Memory B cell (primary cell): ENCODE measurements around the gene PRAMEF10.
"Not testable (repeated sequence)": the region's sequence is repeated elsewhere in the genome, so short reads cannot be mapped to it uniquely, and the experiment has no call there.

Source experiments
- ATAC-seq: fragments of 150-1000 bp; cut with Tn5 transposase; 2 replicates; pipeline ENCODE4 v1.10.0; 2021; ENCODE audit warnings: low read depth, mild to moderate bottlenecking, moderate library complexity
- DNase-seq, 2 donors: peaks; one replicate each; pipeline ENCODE4 v3.0.0; 2022; ENCODE audit warnings: low spot score in 2 of 2
- H3K27ac Mint-ChIP-seq: one replicate; pipeline ENCODE4 v1.8.0; 2022; ENCODE audit warnings: mild to moderate bottlenecking, moderate library complexity, mixed read lengths
- H3K27me3 Mint-ChIP-seq: one replicate; pipeline ENCODE4 v1.8.0; 2022; ENCODE audit warnings: mixed read lengths
- H3K36me3 Mint-ChIP-seq: one replicate; pipeline ENCODE4 v1.8.0; 2022; ENCODE audit warnings: mild to moderate bottlenecking, mixed read lengths
- H3K4me1 Mint-ChIP-seq: one replicate; pipeline ENCODE4 v1.8.0; 2022; ENCODE audit warnings: mixed read lengths
- H3K4me3 Mint-ChIP-seq: one replicate; pipeline ENCODE4 v1.8.0; 2022; ENCODE audit warnings: mild to moderate bottlenecking, moderate library complexity, mixed read lengths
- H3K9me3 Mint-ChIP-seq: one replicate; pipeline ENCODE4 v1.8.0; 2022; ENCODE audit warnings: mixed read lengths

Gene PRAMEF10

GRCh38 chr1:12898170-12898569, at the start of gene PRAMEF10:
TSS of gene PRAMEF10 (minus strand) at chr1:12898270. CDS start at chr1:12895847, 2,423 bp downstream.
- H3K9me3 Mint-ChIP-seq, H3K36me3 Mint-ChIP-seq, ATAC-seq, H3K4me1 Mint-ChIP-seq, DNase-seq, H3K27me3 Mint-ChIP-seq, H3K27ac Mint-ChIP-seq, H3K4me3 Mint-ChIP-seq: not testable (repeated sequence)

- H3K4me1 Mint-ChIP-seq, H3K36me3 Mint-ChIP-seq, ATAC-seq, H3K4me3 Mint-ChIP-seq, H3K9me3 Mint-ChIP-seq, H3K27me3 Mint-ChIP-seq, DNase-seq, H3K27ac Mint-ChIP-seq: not testable (repeated sequence)
Measured at GRCh38 chr1:12947480-12947879, 49.4 kb upstream of the PRAMEF10 start, which contains the start of gene PRAMEF6. TSS of gene PRAMEF6 (minus strand) at chr1:12947580. CDS start at chr1:12942518, 5,062 bp downstream.

GRCh38 chr1:12924368-12924767, 26.3 kb upstream of the PRAMEF10 start:
- H3K4me1 Mint-ChIP-seq, H3K4me3 Mint-ChIP-seq, H3K27me3 Mint-ChIP-seq, DNase-seq, H3K9me3 Mint-ChIP-seq, ATAC-seq, H3K27ac Mint-ChIP-seq, H3K36me3 Mint-ChIP-seq: not testable (repeated sequence)

- H3K27ac Mint-ChIP-seq, H3K36me3 Mint-ChIP-seq, H3K4me3 Mint-ChIP-seq: not testable (repeated sequence)
Measured at GRCh38 chr1:12921749-12922148, 23.7 kb upstream of the PRAMEF10 start.

GRCh38 chr1:12916310-12916709, 18.2 kb upstream of the PRAMEF10 start, which contains the start of gene PRAMEF7:
TSS of gene PRAMEF7 (plus strand) at chr1:12916610. CDS start at chr1:12917693, 1,083 bp downstream.
- H3K9me3 Mint-ChIP-seq, H3K4me3 Mint-ChIP-seq, DNase-seq, ATAC-seq, H3K36me3 Mint-ChIP-seq, H3K27ac Mint-ChIP-seq, H3K27me3 Mint-ChIP-seq, H3K4me1 Mint-ChIP-seq: not testable (repeated sequence)

More at GRCh38 chr1:12921749-12922148, 23.7 kb upstream of the PRAMEF10 start:
- ATAC-seq, DNase-seq, H3K4me1 Mint-ChIP-seq, H3K9me3 Mint-ChIP-seq, H3K27me3 Mint-ChIP-seq: not testable (repeated sequence)

GRCh38 chr1:12903793-12904572, 5.9 kb upstream of the PRAMEF10 start:
- not testable (repeated sequence) for ATAC-seq, H3K9me3 Mint-ChIP-seq, H3K4me1 Mint-ChIP-seq, H3K36me3 Mint-ChIP-seq, H3K4me3 Mint-ChIP-seq, H3K27ac Mint-ChIP-seq, H3K27me3 Mint-ChIP-seq, DNase-seq

GRCh38 chr1:12899186-12899585, 1.1 kb upstream of the PRAMEF10 start:
- H3K4me3 Mint-ChIP-seq, ATAC-seq, DNase-seq, H3K27me3 Mint-ChIP-seq, H3K27ac Mint-ChIP-seq, H3K36me3 Mint-ChIP-seq, H3K4me1 Mint-ChIP-seq, H3K9me3 Mint-ChIP-seq: not testable (repeated sequence)

GRCh38 chr1:12886101-12886500, 12.0 kb downstream of the PRAMEF10 start, which contains the start of gene PRAMEF4:
TSS of gene PRAMEF4 (minus strand) at chr1:12886201. CDS start at chr1:12883394, 2,807 bp downstream.
- not testable (repeated sequence) for H3K36me3 Mint-ChIP-seq, H3K27me3 Mint-ChIP-seq, H3K4me3 Mint-ChIP-seq, H3K27ac Mint-ChIP-seq, ATAC-seq, H3K9me3 Mint-ChIP-seq, DNase-seq, H3K4me1 Mint-ChIP-seq

- not testable (repeated sequence) for H3K27me3 Mint-ChIP-seq, H3K4me1 Mint-ChIP-seq, H3K27ac Mint-ChIP-seq, H3K4me3 Mint-ChIP-seq, ATAC-seq, DNase-seq, H3K9me3 Mint-ChIP-seq, H3K36me3 Mint-ChIP-seq
Measured at GRCh38 chr1:12878453-12878852, 19.6 kb downstream of the PRAMEF10 start.

GRCh38 chr1:12863131-12863880, 34.8 kb downstream of the PRAMEF10 start:
- not testable (repeated sequence) for H3K36me3 Mint-ChIP-seq, H3K9me3 Mint-ChIP-seq, ATAC-seq, H3K27ac Mint-ChIP-seq, H3K4me3 Mint-ChIP-seq, H3K27me3 Mint-ChIP-seq, DNase-seq, H3K4me1 Mint-ChIP-seq

GRCh38 chr1:12856786-12857185, 41.3 kb downstream of the PRAMEF10 start, which contains the start of gene PRAMEF2:
TSS of gene PRAMEF2 (plus strand) at chr1:12857086. CDS start at chr1:12859010, 1,924 bp downstream.
- not testable (repeated sequence) for DNase-seq, H3K4me1 Mint-ChIP-seq, H3K9me3 Mint-ChIP-seq, ATAC-seq, H3K27me3 Mint-ChIP-seq, H3K36me3 Mint-ChIP-seq, H3K4me3 Mint-ChIP-seq, H3K27ac Mint-ChIP-seq

GRCh38 chr1:12851779-12852178, 46.3 kb downstream of the PRAMEF10 start:
- DNase-seq, result no peak

GRCh38 chr1:12848620-12849019, 49.5 kb downstream of the PRAMEF10 start, which contains the start of gene HNRNPCL1:
TSS of gene HNRNPCL1 (minus strand) at chr1:12848720. CDS start at chr1:12848289, 431 bp downstream.
- ATAC-seq, H3K4me3 Mint-ChIP-seq, H3K36me3 Mint-ChIP-seq, H3K27me3 Mint-ChIP-seq, H3K27ac Mint-ChIP-seq, H3K4me1 Mint-ChIP-seq, DNase-seq, H3K9me3 Mint-ChIP-seq: not testable (repeated sequence)

More at GRCh38 chr1:12851779-12852178, 46.3 kb downstream of the PRAMEF10 start:
- Mint-ChIP-seq H3K4me1 (no peaks in the 10 kb centered on the region), H3K27me3 (no peaks in the 10 kb centered on the region), H3K36me3 (no peaks in the 10 kb centered on the region), H3K27ac (no peak overlapping the region), H3K9me3 (peaks cover 2% of the 10 kb centered on the region), H3K4me3 (no peak overlapping the region)
- ATAC-seq, result no peak
